K562 (cell line): ENCODE results near the gene AHSG. TPM values are rescaled to one million over a fixed set of nuclear protein-coding genes. Genes with fewer than 3 reads are reported as not detected.

Source experiments
- GTF2F1 ChIP-seq: IDR thresholded peaks from 2 replicates; pipeline ENCODE4 v1.6.1; 2011; ENCODE audit warnings: low read depth, low read length, improper control_type of control experiment
- MEF2A ChIP-seq: IDR thresholded peaks from 2 replicates; pipeline ENCODE4 v1.6.1; 2011; ENCODE audit warnings: low read depth, mild to moderate bottlenecking, low read length, moderate library complexity; ENCODE audit not compliant: control insufficient read depth
- NUFIP1 ChIP-seq: fragments of 450-650 bp; IDR thresholded peaks from 2 replicates; pipeline ENCODE4 v1.6.1; 2018; ENCODE audit not compliant: partially characterized antibody
- RBM34 ChIP-seq: fragments of 200-400 bp; formaldehyde crosslinking; IDR thresholded peaks from 2 replicates; pipeline ENCODE4 v1.6.1; 2018; ENCODE audit warnings: low read length, borderline replicate concordance; ENCODE audit not compliant: insufficient read depth
- RCOR1 ChIP-seq, 2 experiments: IDR thresholded peaks; 2 replicates each; pipeline ENCODE4 v1.6.1; 2012; ENCODE audit warnings: low read depth in 2 of 2, low read length in 2 of 2, borderline replicate concordance in 1 of 2, improper control_type of control experiment in 1 of 2
- SFPQ ChIP-seq: fragments of 200-400 bp; formaldehyde crosslinking; IDR thresholded peaks from 2 replicates; pipeline ENCODE4 v1.6.1; 2017; ENCODE audit warnings: mild to moderate bottlenecking, low read depth, low read length, moderate library complexity
- TRIM28 ChIP-seq: fragments of 450-650 bp; IDR thresholded peaks from 2 replicates; pipeline ENCODE4 v1.6.1; 2017
- ZBTB8A ChIP-seq: fragments of 450-650 bp; IDR thresholded peaks from 2 replicates; pipeline ENCODE4 v1.6.1; 2018; ENCODE audit warnings: mild to moderate bottlenecking, moderate library complexity; ENCODE audit not compliant: partially characterized antibody
- ZNF134 ChIP-seq: fragments of 250-450 bp; sonication (Bioruptor Pico); conservative IDR thresholded peaks from 2 replicates; pipeline ENCODE4 v1.4.0; 2020
- ZNF584 ChIP-seq: fragments of 200-800 bp; sonication (Bioruptor generic); IDR thresholded peaks from 2 replicates; pipeline ENCODE4 v1.6.1; 2016; ENCODE audit warnings: low read depth, mild to moderate bottlenecking, missing genetic modification characterization, missing compliant biosample characterization
- polyA plus RNA-seq, 8 experiments: library from polyadenylated mRNA; depleted of rRNA in 4 of 8; stranded (reverse) in 5 of 8; unstranded in 3 of 8; fragments of >200 nt; fragmentation: Nextera tagmentation in 2 of 8; fragmentation: Illumina TruSeq in 1 of 8; extraction: Ambion mirVana in 2 of 8; extraction: Trizol in 1 of 8; gene quantifications; 2 replicates each; pipeline versions ENCODE4 v1.2.1 to v1.2.3, GENCODE V29; 2011 to 2014; ENCODE audit warnings: inconsistent platforms in 1 of 8, missing spikeins in 1 of 8
- total RNA-seq, 7 experiments: library from RNA; depleted of rRNA in 6 of 7; stranded (reverse); fragments of >200 nt in 6 of 7; fragmentation: Illumina TruSeq in 2 of 7; extraction: Trizol in 2 of 7; gene quantifications; 2 replicates each; pipeline versions ENCODE4 v1.2.1 to v1.2.3, GENCODE V29; 2011 to 2021; ENCODE audit warnings: low replicate concordance in 1 of 7
- TF ChIP-seq, protein P1 (sequence below): fragments of 450-650 bp; IDR thresholded peaks from 2 replicates; pipeline ENCODE4 v1.6.1; 2016; ENCODE audit warnings: low read depth
- TF ChIP-seq, protein P2 (sequence below): fragments of 450-650 bp; IDR thresholded peaks from 2 replicates; pipeline ENCODE4 v1.6.1; 2017; ENCODE audit warnings: mild to moderate bottlenecking, moderate library complexity
- TF ChIP-seq, protein P3 (sequence below): fragments of 250-450 bp; sonication (Bioruptor Pico); IDR thresholded peaks from 2 replicates; pipeline ENCODE4 v1.5.0; 2021
- TF ChIP-seq, protein P4 (sequence below): fragments of 250-450 bp; sonication (Bioruptor Pico); IDR thresholded peaks from 2 replicates; pipeline ENCODE4 v1.4.0; 2020

AHSG gene
- total and polyA plus RNA-seq, 9 of the 15 experiments (the other 6 are each of a cell fraction or from before 2014, with no cell fraction given) = 0.69 TPM; not detected in 8

GRCh38 chr3:186596568-186597287 is 16.1 kb upstream of the AHSG start (continued):
- TF ChIP-seq, protein P1, sequence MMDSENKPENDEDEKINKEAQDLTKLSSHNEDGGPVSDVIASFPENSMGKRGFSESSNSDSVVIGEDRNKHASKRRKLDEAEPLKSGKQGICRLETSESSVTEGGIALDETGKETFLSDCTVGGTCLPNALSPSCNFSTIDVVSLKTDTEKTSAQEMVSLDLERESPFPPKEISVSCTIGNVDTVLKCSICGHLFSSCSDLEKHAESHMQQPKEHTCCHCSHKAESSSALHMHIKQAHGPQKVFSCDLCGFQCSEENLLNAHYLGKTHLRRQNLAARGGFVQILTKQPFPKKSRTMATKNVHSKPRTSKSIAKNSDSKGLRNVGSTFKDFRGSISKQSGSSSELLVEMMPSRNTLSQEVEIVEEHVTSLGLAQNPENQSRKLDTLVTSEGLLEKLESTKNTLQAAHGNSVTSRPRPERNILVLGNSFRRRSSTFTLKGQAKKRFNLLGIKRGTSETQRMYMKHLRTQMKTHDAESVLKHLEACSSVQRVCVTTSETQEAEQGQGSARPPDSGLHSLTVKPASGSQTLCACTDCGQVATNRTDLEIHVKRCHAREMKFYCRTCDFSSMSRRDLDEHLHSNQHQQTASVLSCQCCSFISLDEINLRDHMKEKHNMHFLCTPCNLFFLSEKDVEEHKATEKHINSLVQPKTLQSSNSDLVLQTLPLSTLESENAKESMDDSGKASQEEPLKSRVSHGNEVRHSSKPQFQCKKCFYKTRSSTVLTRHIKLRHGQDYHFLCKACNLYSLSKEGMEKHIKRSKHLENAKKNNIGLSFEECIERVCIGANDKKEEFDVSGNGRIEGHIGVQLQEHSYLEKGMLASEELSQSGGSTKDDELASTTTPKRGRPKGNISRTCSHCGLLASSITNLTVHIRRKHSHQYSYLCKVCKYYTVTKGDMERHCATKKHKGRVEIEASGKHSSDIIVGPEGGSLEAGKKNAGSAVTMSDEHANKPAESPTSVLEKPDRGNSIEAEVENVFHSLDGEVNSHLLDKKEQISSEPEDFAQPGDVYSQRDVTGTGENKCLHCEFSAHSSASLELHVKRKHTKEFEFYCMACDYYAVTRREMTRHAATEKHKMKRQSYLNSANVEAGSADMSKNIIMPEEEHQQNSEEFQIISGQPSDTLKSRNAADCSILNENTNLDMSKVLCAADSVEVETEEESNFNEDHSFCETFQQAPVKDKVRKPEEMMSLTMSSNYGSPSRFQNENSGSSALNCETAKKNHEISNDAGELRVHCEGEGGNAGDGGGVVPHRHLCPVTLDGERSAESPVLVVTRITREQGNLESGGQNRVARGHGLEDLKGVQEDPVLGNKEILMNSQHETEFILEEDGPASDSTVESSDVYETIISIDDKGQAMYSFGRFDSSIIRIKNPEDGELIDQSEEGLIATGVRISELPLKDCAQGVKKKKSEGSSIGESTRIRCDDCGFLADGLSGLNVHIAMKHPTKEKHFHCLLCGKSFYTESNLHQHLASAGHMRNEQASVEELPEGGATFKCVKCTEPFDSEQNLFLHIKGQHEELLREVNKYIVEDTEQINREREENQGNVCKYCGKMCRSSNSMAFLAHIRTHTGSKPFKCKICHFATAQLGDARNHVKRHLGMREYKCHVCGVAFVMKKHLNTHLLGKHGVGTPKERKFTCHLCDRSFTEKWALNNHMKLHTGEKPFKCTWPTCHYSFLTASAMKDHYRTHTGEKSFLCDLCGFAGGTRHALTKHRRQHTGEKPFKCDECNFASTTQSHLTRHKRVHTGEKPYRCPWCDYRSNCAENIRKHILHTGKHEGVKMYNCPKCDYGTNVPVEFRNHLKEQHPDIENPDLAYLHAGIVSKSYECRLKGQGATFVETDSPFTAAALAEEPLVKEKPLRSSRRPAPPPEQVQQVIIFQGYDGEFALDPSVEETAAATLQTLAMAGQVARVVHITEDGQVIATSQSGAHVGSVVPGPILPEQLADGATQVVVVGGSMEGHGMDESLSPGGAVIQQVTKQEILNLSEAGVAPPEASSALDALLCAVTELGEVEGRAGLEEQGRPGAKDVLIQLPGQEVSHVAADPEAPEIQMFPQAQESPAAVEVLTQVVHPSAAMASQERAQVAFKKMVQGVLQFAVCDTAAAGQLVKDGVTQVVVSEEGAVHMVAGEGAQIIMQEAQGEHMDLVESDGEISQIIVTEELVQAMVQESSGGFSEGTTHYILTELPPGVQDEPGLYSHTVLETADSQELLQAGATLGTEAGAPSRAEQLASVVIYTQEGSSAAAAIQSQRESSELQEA = no peak
- TF ChIP-seq MEF2A (no peak), ZBTB8A (no peak), SFPQ (no peak), RCOR1 (IDR thresholded peaks at IDR 0.05; ENCODE audit: borderline replicate concordance in 1 of 2, low read depth in 2 of 2, low read length in 2 of 2) (peak in 1 of 2 experiments; percentile 67; a peak in 1 of 4 replicates), ZNF134 (no peak), NUFIP1 (no peak), TRIM28 (no peak; the same call in 1 of the 2 replicates), RBM34 (no peak), ZNF584 (CRISPR knock-in tag) (peak; percentile 40; the same call in 1 of the 2 replicates), GTF2F1 (no peak)
- TF ChIP-seq, protein P2, sequence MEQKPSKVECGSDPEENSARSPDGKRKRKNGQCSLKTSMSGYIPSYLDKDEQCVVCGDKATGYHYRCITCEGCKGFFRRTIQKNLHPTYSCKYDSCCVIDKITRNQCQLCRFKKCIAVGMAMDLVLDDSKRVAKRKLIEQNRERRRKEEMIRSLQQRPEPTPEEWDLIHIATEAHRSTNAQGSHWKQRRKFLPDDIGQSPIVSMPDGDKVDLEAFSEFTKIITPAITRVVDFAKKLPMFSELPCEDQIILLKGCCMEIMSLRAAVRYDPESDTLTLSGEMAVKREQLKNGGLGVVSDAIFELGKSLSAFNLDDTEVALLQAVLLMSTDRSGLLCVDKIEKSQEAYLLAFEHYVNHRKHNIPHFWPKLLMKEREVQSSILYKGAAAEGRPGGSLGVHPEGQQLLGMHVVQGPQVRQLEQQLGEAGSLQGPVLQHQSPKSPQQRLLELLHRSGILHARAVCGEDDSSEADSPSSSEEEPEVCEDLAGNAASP = no peak
- TF ChIP-seq, protein P3, sequence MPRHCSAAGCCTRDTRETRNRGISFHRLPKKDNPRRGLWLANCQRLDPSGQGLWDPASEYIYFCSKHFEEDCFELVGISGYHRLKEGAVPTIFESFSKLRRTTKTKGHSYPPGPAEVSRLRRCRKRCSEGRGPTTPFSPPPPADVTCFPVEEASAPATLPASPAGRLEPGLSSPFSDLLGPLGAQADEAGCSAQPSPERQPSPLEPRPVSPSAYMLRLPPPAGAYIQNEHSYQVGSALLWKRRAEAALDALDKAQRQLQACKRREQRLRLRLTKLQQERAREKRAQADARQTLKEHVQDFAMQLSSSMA = no peak
- TF ChIP-seq, protein P4, sequence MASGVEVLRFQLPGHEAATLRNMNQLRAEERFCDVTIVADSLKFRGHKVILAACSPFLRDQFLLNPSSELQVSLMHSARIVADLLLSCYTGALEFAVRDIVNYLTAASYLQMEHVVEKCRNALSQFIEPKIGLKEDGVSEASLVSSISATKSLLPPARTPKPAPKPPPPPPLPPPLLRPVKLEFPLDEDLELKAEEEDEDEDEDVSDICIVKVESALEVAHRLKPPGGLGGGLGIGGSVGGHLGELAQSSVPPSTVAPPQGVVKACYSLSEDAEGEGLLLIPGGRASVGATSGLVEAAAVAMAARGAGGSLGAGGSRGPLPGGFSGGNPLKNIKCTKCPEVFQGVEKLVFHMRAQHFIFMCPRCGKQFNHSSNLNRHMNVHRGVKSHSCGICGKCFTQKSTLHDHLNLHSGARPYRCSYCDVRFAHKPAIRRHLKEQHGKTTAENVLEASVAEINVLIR (CRISPR knock-in tag) = no peak
